Measurements from ENCODE around the gene RNF220.

DNA sequence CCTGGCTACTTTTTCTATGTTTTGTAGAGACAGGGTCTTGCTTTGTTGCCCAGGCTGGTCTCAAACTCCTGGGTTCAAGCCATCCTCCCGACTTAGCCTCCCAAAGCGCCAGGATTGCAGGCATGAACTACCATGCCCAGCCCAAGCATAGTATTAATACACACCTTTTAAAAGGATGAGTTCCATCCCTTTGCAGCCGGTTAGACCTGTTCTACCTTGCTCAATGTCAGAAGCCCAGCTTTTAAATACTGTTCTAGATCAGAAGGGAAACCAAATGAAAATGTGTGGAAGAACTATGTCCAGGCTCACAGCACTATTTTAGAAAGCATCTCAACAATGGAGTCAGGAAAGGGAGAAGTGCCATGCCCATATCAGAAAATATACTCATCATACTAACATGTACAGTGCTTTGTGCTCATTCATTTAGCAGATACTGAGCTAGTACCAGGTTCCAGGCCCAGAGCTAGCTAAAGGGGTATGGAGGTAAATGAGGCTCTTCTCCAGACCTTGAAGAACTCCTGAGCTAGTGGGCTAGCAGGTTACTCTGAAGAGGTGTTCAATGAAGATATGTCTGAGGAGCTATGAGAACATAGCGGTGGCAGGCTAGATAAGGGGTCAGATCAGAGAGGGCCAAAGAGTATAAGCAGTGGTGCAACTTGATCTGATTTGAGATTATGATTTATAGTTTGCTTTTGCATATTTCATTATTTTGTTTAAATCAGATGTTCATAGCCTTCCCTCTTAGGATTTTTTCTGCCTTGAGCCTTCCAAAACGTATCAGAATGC, 78.2 kb downstream of the RNF220 start:
- TF ChIP-seq EZH2 (IDR thresholded peaks at IDR 0.05): no peak
- no peak for TF ChIP-seq POLR2AphosphoS5 (IDR thresholded peaks at IDR 0.05; ENCODE audit: borderline replicate concordance, low read depth, low read length)
- no peak for TF ChIP-seq FOXP2 (optimal IDR thresholded peaks at IDR 0.05; ENCODE audit: control extremely low read depth, extremely low read length, insufficient read depth)

Data from SK-N-MC (cell line).